ENCODE data around the gene IER5.

IER5 gene

GRCh38 chr1:181104790-181105133 lies 16.3 kb downstream of the IER5 start (continued):
- TF ChIP-seq EGR2 (tag by site-specific recombination; IDR thresholded peaks at IDR 0.05; ENCODE audit: low read depth) (0 out of 2 replicates have a peak, but pooled peaks have one; percentile 20), ZNF366 (tag by site-specific recombination; conservative IDR thresholded peaks at IDR 0.05) (peak; percentile 59; the same call in 1 of the 2 replicates), ZBTB17 (tag by site-specific recombination; IDR thresholded peaks at IDR 0.05) (peak; percentile 46), ZSCAN4 (tag by site-specific recombination; IDR thresholded peaks at IDR 0.05) (no peak), ZSCAN16 (tag by site-specific recombination; IDR thresholded peaks at IDR 0.05) (no peak), ZNF530 (tag by site-specific recombination; IDR thresholded peaks at IDR 0.05; ENCODE audit: low read depth) (no peak), ZSCAN23 (tag by site-specific recombination; IDR thresholded peaks at IDR 0.05) (no peak), ZNF19 (tag by site-specific recombination; IDR thresholded peaks at IDR 0.05; ENCODE audit: low read depth) (no peak), ZNF48 (tag by site-specific recombination; IDR thresholded peaks at IDR 0.05) (no peak), ZNF221 (tag by site-specific recombination; IDR thresholded peaks at IDR 0.05; ENCODE audit: borderline replicate concordance) (no peak), ZNF416 (tag by site-specific recombination; IDR thresholded peaks at IDR 0.05) (no peak), RBAK (tag by site-specific recombination; IDR thresholded peaks at IDR 0.05) (no peak), ZFP69B (tag by site-specific recombination; IDR thresholded peaks at IDR 0.05) (0 out of 2 replicates have a peak, but pooled peaks have one; percentile 90), KLF7 (tag by site-specific recombination; IDR thresholded peaks at IDR 0.05; ENCODE audit: borderline replicate concordance) (no peak), ZNF639 (tag by site-specific recombination; IDR thresholded peaks at IDR 0.05) (no peak), ZBTB1 (tag by site-specific recombination; IDR thresholded peaks at IDR 0.05) (no peak), BCL11B (tag by site-specific recombination; IDR thresholded peaks at IDR 0.05; ENCODE audit: low read depth) (no peak), ZNF423 (tag by site-specific recombination; IDR thresholded peaks at IDR 0.05) (no peak; the same call in none of the 2 replicates), ZNF624 (tag by site-specific recombination; IDR thresholded peaks at IDR 0.05) (no peak), ZNF280C (tag by site-specific recombination; IDR thresholded peaks at IDR 0.05) (no peak), SALL2 (tag by site-specific recombination; IDR thresholded peaks at IDR 0.05; ENCODE audit: borderline replicate concordance) (no peak), ZNF510 (tag by site-specific recombination; IDR thresholded peaks at IDR 0.05; ENCODE audit: insufficient replicate concordance) (no peak), ZNF302 (tag by site-specific recombination; IDR thresholded peaks at IDR 0.05; ENCODE audit: low read depth) (no peak), ZFHX2 (tag by site-specific recombination; conservative IDR thresholded peaks at IDR 0.05) (peak; percentile 61), ZSCAN18 (tag by site-specific recombination; IDR thresholded peaks at IDR 0.05) (no peak), ZFP3 (tag by site-specific recombination; IDR thresholded peaks at IDR 0.05; ENCODE audit: low read depth) (no peak), ZNF426 (tag by site-specific recombination; IDR thresholded peaks at IDR 0.05) (no peak), ZNF311 (tag by site-specific recombination; IDR thresholded peaks at IDR 0.05; ENCODE audit: borderline replicate concordance) (no peak), ZXDB (tag by site-specific recombination; IDR thresholded peaks at IDR 0.05) (peak; percentile 24; the same call in 1 of the 2 replicates), SCRT1 (tag by site-specific recombination; IDR thresholded peaks at IDR 0.05; ENCODE audit: borderline replicate concordance) (no peak), ZNF132 (tag by site-specific recombination; IDR thresholded peaks at IDR 0.05; ENCODE audit: borderline replicate concordance) (no peak), ZSCAN5A (tag by site-specific recombination; IDR thresholded peaks at IDR 0.05) (no peak)

Data from HEK293 (cell line).